Parathyroid adenoma (tissue), 2 donors: ENCODE results near the gene ZNF213.

Source experiments
- H2AFZ ChIP-seq: fragments of 300-600 bp; sonication (generic); one replicate; pipeline ENCODE4 v1.7.0; 2017; ENCODE audit warnings: antibody characterized with exemption, mild to moderate bottlenecking
- H3K27ac ChIP-seq: fragments of 300-600 bp; sonication (generic); one replicate; pipeline ENCODE4 v1.7.0; 2017
- H3K27me3 ChIP-seq: fragments of 300-600 bp; sonication (generic); one replicate; pipeline ENCODE4 v1.7.0; 2017; ENCODE audit warnings: low read length; ENCODE audit not compliant: control insufficient read depth, insufficient read depth
- H3K36me3 ChIP-seq: fragments of 300-600 bp; sonication (generic); one replicate; pipeline ENCODE4 v1.7.0; 2017; ENCODE audit warnings: low read length; ENCODE audit not compliant: control insufficient read depth, insufficient read depth
- H3K4me1 ChIP-seq: fragments of 300-600 bp; sonication (generic); one replicate; pipeline ENCODE4 v1.7.0; 2017; ENCODE audit warnings: control low read depth
- H3K4me2 ChIP-seq: fragments of 300-600 bp; sonication (generic); one replicate; pipeline ENCODE4 v1.7.0; 2017; ENCODE audit warnings: low read length
- H3K4me3 ChIP-seq: fragments of 300-600 bp; sonication (generic); one replicate; pipeline ENCODE4 v1.7.0; 2017; ENCODE audit warnings: low read depth, low read length
- H3K79me2 ChIP-seq: fragments of 300-600 bp; sonication (generic); one replicate; pipeline ENCODE4 v1.7.0; 2017; ENCODE audit warnings: control low read depth
- H3K9ac ChIP-seq: fragments of 300-600 bp; sonication (generic); one replicate; pipeline ENCODE4 v1.7.0; 2017; ENCODE audit warnings: mild to moderate bottlenecking
- H3K9me3 ChIP-seq: fragments of 300-600 bp; sonication (generic); one replicate; pipeline ENCODE4 v1.7.0; 2017; ENCODE audit warnings: low read length; ENCODE audit not compliant: control insufficient read depth
- CTCF ChIP-seq: fragments of 300-600 bp; sonication (generic); IDR thresholded peaks from one replicate; pipeline ENCODE4 v1.7.0; 2017; ENCODE audit warnings: antibody characterized with exemption, mild to moderate bottlenecking
- donor health status: primary hyperparathyroidism.

The ZNF213 gene

GRCh38 chr16:3150346-3151218 is 15.8 kb downstream of the ZNF213 start:
- Histone ChIP-seq H3K9me3 (no peaks in the 10 kb centered on the region), H2AFZ (peak overlapping the region; percentile 93), H3K27ac (peak overlapping the region; percentile 82), H3K4me3 (peak overlapping the region; percentile 66), H3K9ac (peak overlapping the region; percentile 74), H3K27me3 (no peaks in the 10 kb centered on the region), H3K4me1 (no peaks in the 10 kb centered on the region), H3K4me2 (peak overlapping the region; percentile 79), H3K36me3 (no peaks in the 10 kb centered on the region), H3K79me2 (no peaks in the 10 kb centered on the region)
- TF ChIP-seq CTCF, result no peak

GRCh38 chr16:3152027-3152276 is 17.1 kb downstream of the ZNF213 start:
- Histone ChIP-seq H3K4me2 (peak overlapping the region; percentile 76), H3K9ac (no peak overlapping the region), H3K36me3 (no peaks in the 10 kb centered on the region), H3K4me3 (peak overlapping the region; percentile 41), H3K27ac (no peak overlapping the region), H3K9me3 (no peaks in the 10 kb centered on the region), H3K79me2 (no peaks in the 10 kb centered on the region), H2AFZ (peak overlapping the region; percentile 50), H3K4me1 (no peaks in the 10 kb centered on the region), H3K27me3 (no peaks in the 10 kb centered on the region)
- TF ChIP-seq CTCF, result no peak

GRCh38 chr16:3152277-3152990 is 17.6 kb downstream of the ZNF213 start:
- Histone ChIP-seq H3K79me2 (no peaks in the 10 kb centered on the region), H2AFZ (peak overlapping the region; percentile 50), H3K27me3 (no peaks in the 10 kb centered on the region), H3K4me3 (peak overlapping the region; percentile 41), H3K27ac (no peak overlapping the region), H3K9me3 (no peaks in the 10 kb centered on the region), H3K9ac (no peak overlapping the region), H3K4me2 (peak overlapping the region; percentile 76), H3K36me3 (no peaks in the 10 kb centered on the region), H3K4me1 (no peaks in the 10 kb centered on the region)
- peak; percentile 32 for TF ChIP-seq CTCF

GRCh38 chr16:3152991-3153368 is 18.2 kb downstream of the ZNF213 start:
- Histone ChIP-seq H3K4me3 (peak overlapping the region; percentile 41), H3K27ac (no peak overlapping the region), H3K9ac (no peak overlapping the region)

More at GRCh38 chr16:3152991-3153368, 18.2 kb downstream of the ZNF213 start:
- no peak for TF ChIP-seq CTCF
- no peaks in the 10 kb centered on the region for H3K9me3 ChIP-seq
- peak overlapping the region; percentile 50 for H2AFZ ChIP-seq
- H3K4me2 ChIP-seq, result peak overlapping the region; percentile 76
- H3K36me3 ChIP-seq, result no peaks in the 10 kb centered on the region
- H3K27me3 ChIP-seq, result no peaks in the 10 kb centered on the region
- no peaks in the 10 kb centered on the region for H3K79me2 ChIP-seq
- no peaks in the 10 kb centered on the region for H3K4me1 ChIP-seq
